H9 (cell line): ENCODE data around the gene ZNF750. TPM values are rescaled to one million over a fixed set of nuclear protein-coding genes. Genes with fewer than 3 reads are reported as not detected.

Source experiments
- DNase-seq: peaks from one replicate; pipeline ENCODE4 v3.0.0-alpha.2; 2017
- H2AFZ ChIP-seq: one replicate; pipeline ENCODE4 v1.6.1; 2013; ENCODE audit warnings: mild to moderate bottlenecking, low read length, control low read depth, moderate library complexity
- H2AK5ac ChIP-seq: 2 replicates; pipeline ENCODE4 v1.6.1; 2013; ENCODE audit warnings: low read length, control low read depth, mixed read lengths; ENCODE audit not compliant: insufficient read length
- H2BK120ac ChIP-seq: one replicate; pipeline ENCODE4 v1.6.1; 2013; ENCODE audit warnings: low read depth, mild to moderate bottlenecking, low read length, control low read depth, inconsistent platforms; ENCODE audit not compliant: poor library complexity, severe bottlenecking
- H2BK12ac ChIP-seq: 2 replicates; pipeline ENCODE4 v1.6.1; 2013; ENCODE audit warnings: low read length, control low read depth, mixed read lengths, low read depth; ENCODE audit not compliant: insufficient read length
- H2BK15ac ChIP-seq: 2 replicates; pipeline ENCODE4 v1.6.1; 2013; ENCODE audit warnings: low read depth, low read length, control low read depth
- H2BK20ac ChIP-seq: one replicate; pipeline ENCODE4 v1.6.1; 2013; ENCODE audit warnings: low read depth, mild to moderate bottlenecking, low read length, control low read depth, inconsistent platforms; ENCODE audit not compliant: poor library complexity, severe bottlenecking
- H2BK5ac ChIP-seq: 2 replicates; pipeline ENCODE4 v1.6.1; 2013; ENCODE audit warnings: low read length, control low read depth, mixed read lengths; ENCODE audit not compliant: insufficient read length
- H3K14ac ChIP-seq: 2 replicates; pipeline ENCODE4 v1.6.1; 2013; ENCODE audit warnings: low read length, control low read depth; ENCODE audit not compliant: insufficient read depth
- H3K18ac ChIP-seq: 2 replicates; pipeline ENCODE4 v1.6.1; 2013; ENCODE audit warnings: low read depth, mild to moderate bottlenecking, mixed read lengths, low read length, control low read depth; ENCODE audit not compliant: insufficient read length
- H3K23ac ChIP-seq: 2 replicates; pipeline ENCODE4 v1.6.1; 2013; ENCODE audit warnings: low read length, control low read depth, mixed read lengths, low read depth; ENCODE audit not compliant: insufficient read length
- H3K23me2 ChIP-seq: 2 replicates; pipeline ENCODE4 v1.6.1; 2013; ENCODE audit warnings: low read depth, mild to moderate bottlenecking, mixed read lengths, low read length, control low read depth; ENCODE audit not compliant: insufficient read length, poor library complexity, severe bottlenecking
- H3K27ac ChIP-seq: 2 replicates; pipeline ENCODE4 v1.5.1; 2013; ENCODE audit warnings: low read length, control low read depth, mixed read lengths, low read depth; ENCODE audit not compliant: insufficient read length
- H3K27me3 ChIP-seq: 2 replicates; pipeline ENCODE4 v1.6.1; 2013; ENCODE audit warnings: low read length, control low read depth, inconsistent platforms; ENCODE audit not compliant: insufficient read depth
- H3K4ac ChIP-seq: 2 replicates; pipeline ENCODE4 v1.6.1; 2013; ENCODE audit warnings: low read depth, mild to moderate bottlenecking, control low read depth, inconsistent platforms, low read length, moderate library complexity
- H3K4me1 ChIP-seq: 2 replicates; pipeline ENCODE4 v1.6.1; 2013; ENCODE audit warnings: low read length, control low read depth, inconsistent platforms; ENCODE audit not compliant: insufficient read depth
- H3K4me2 ChIP-seq: 2 replicates; pipeline ENCODE4 v1.6.1; 2013; ENCODE audit warnings: low read length, control low read depth, mixed read lengths; ENCODE audit not compliant: insufficient read length, insufficient read depth
- H3K56ac ChIP-seq: 2 replicates; pipeline ENCODE4 v1.6.1; 2013; ENCODE audit warnings: low read depth, mild to moderate bottlenecking, mixed read lengths, low read length, control low read depth; ENCODE audit not compliant: insufficient read length
- H3K79me1 ChIP-seq: 2 replicates; pipeline ENCODE4 v1.6.1; 2013; ENCODE audit warnings: low read depth, mild to moderate bottlenecking, moderate library complexity, low read length, control low read depth, inconsistent platforms; ENCODE audit not compliant: insufficient read depth, poor library complexity, severe bottlenecking
- H3K79me2 ChIP-seq: 2 replicates; pipeline ENCODE4 v1.6.1; 2013; ENCODE audit warnings: low read length, control low read depth, inconsistent platforms; ENCODE audit not compliant: insufficient read depth
- H3K9ac ChIP-seq: 2 replicates; pipeline ENCODE4 v1.6.1; 2013; ENCODE audit warnings: low read length, control low read depth, mixed read lengths; ENCODE audit not compliant: insufficient read length; ENCODE audit errors: extremely low read depth
- H3K9me3 ChIP-seq: one replicate; pipeline ENCODE4 v1.6.1; 2013; ENCODE audit warnings: low read depth, low read length, inconsistent platforms; ENCODE audit not compliant: control insufficient read depth
- H3T11ph ChIP-seq: one replicate; pipeline ENCODE4 v1.6.1; 2013; ENCODE audit warnings: mild to moderate bottlenecking, low read length, control low read depth, inconsistent platforms
- H4K20me1 ChIP-seq: one replicate; pipeline ENCODE4 v1.6.1; 2013; ENCODE audit not compliant: control insufficient read depth, insufficient read length, insufficient read depth
- H4K5ac ChIP-seq: 2 replicates; pipeline ENCODE4 v1.6.1; 2013; ENCODE audit warnings: low read depth, mild to moderate bottlenecking, mixed read lengths, low read length, control low read depth; ENCODE audit not compliant: insufficient read length
- H4K8ac ChIP-seq: replicated peaks from 2 replicates; pipeline ENCODE4 v1.6.1; 2013; ENCODE audit warnings: low read length, control low read depth, mixed read lengths, low read depth; ENCODE audit not compliant: insufficient read length
- H4K91ac ChIP-seq: 2 replicates; pipeline ENCODE4 v1.6.1; 2013; ENCODE audit warnings: low read depth, mild to moderate bottlenecking, moderate library complexity, mixed read lengths, low read length, control low read depth; ENCODE audit not compliant: insufficient read length
- H3K27ac Mint-ChIP-seq, 3 experiments: 2 replicates in 2 of 3; 3 replicates in 1 of 3; pipeline ENCODE4 v1.8.0; 2020 to 2021; ENCODE audit warnings: mixed read lengths in 3 of 3, mild to moderate bottlenecking in 1 of 3, moderate library complexity in 1 of 3
- H3K27me3 Mint-ChIP-seq: 2 replicates; pipeline ENCODE4 v1.8.0; 2021; ENCODE audit warnings: low read depth, mild to moderate bottlenecking, moderate library complexity, mixed read lengths
- H3K36me3 Mint-ChIP-seq, 3 experiments: 2 replicates in 2 of 3; 3 replicates in 1 of 3; pipeline ENCODE4 v1.8.0; 2020 to 2021; ENCODE audit warnings: low read depth in 3 of 3, mixed read lengths in 3 of 3; ENCODE audit not compliant: insufficient read depth in 1 of 3
- H3K4me1 Mint-ChIP-seq, 2 experiments: 2 replicates each; pipeline ENCODE4 v1.8.0; 2020; ENCODE audit warnings: mixed read lengths in 2 of 2
- H3K4me3 Mint-ChIP-seq, 2 experiments: 2 replicates in 1 of 2; 3 replicates in 1 of 2; pipeline ENCODE4 v1.8.0; 2020 to 2021; ENCODE audit warnings: mild to moderate bottlenecking in 2 of 2, mixed read lengths in 2 of 2, moderate library complexity in 1 of 2
- H3K9me3 Mint-ChIP-seq, 2 experiments: 2 replicates in 1 of 2; 3 replicates in 1 of 2; pipeline ENCODE4 v1.8.0; 2020; ENCODE audit warnings: mild to moderate bottlenecking in 2 of 2, mixed read lengths in 2 of 2, moderate library complexity in 1 of 2
- CTCF ChIP-seq: fragments of 200-600 bp; sonication (generic); conservative IDR thresholded peaks from 3 replicates; pipeline ENCODE4 v1.8.0; 2021; ENCODE audit warnings: antibody characterized with exemption, mild to moderate bottlenecking
- WGBS: extraction: QIAGEN DNeasy Blood & Tissue Kit; methylation state at CpG from one replicate; pipeline ENCODE4 v1.1.7; 2013; ENCODE audit warnings: missing lambda C conversion rate, low lambda C conversion rate, mixed read lengths; ENCODE audit not compliant: insufficient read length; ENCODE audit errors: extremely low coverage; 5-methylcytosine and 5-hydroxymethylcytosine counted together
- total RNA-seq: library from RNA; stranded (reverse); gene quantifications from 2 replicates; pipeline ENCODE4 v1.2.1, GENCODE V29; 2021

ZNF750 gene
- total RNA-seq, 1 experiment from 2014 or later = not detected

GRCh38 chr17:82825540-82826124 is 14.2 kb downstream of the ZNF750 start:
- Mint-ChIP-seq H3K9me3 (peaks cover 10 to 18% of the 10 kb centered on the region in 2 experiments), H3K4me3 (no peak overlapping the region), H3K27me3 (no peaks in the 10 kb centered on the region; the same call in 1 of the 2 replicates), H3K36me3 (peaks cover 48 to 58% (median 57%) of the 10 kb centered on the region in 3 experiments), H3K4me1 (peaks cover 19 to 22% of the 10 kb centered on the region in 2 experiments), H3K27ac (peak overlapping the region in 2 of 3 experiments; percentile 38 to 77; a peak in 1 of 7 replicates)
- Histone ChIP-seq H3T11ph (no peak overlapping the region), H4K20me1 (no peaks in the 10 kb centered on the region), H4K91ac (no peak overlapping the region), H3K23me2 (no peaks in the 10 kb centered on the region), H3K9me3 (no peaks in the 10 kb centered on the region), H3K23ac (no peak overlapping the region), H3K27ac (no peak overlapping the region), H2BK12ac (no peak overlapping the region), H3K18ac (no peak overlapping the region), H3K79me1 (no peaks in the 10 kb centered on the region), H3K4ac (no peak overlapping the region), H3K56ac (no peak overlapping the region), H3K14ac (no peak overlapping the region), H3K9ac (no peak overlapping the region), H2AFZ (no peak overlapping the region), H2AK5ac (no peak overlapping the region), H4K8ac (no peak overlapping the region), H2BK120ac (no peak overlapping the region), H3K4me1 (no peaks in the 10 kb centered on the region; the same call in 1 of the 2 replicates), H2BK5ac (no peak overlapping the region), H3K27me3 (no peaks in the 10 kb centered on the region), H3K79me2 (peaks cover 2% of the 10 kb centered on the region; the same call in 1 of the 2 replicates), H2BK15ac (no peak overlapping the region), H4K5ac (no peak overlapping the region), H3K4me2 (no peak overlapping the region), H2BK20ac (no peak overlapping the region)
- no peak for DNase-seq
- no CpG with 5 or more reads among the region's 8 CpGs for WGBS
- no peak for TF ChIP-seq CTCF
